Keratinocyte (primary cell): ENCODE results near the gene ACAN.

Source experiments
- EZH2 ChIP-seq: IDR thresholded peaks from one replicate; pipeline ENCODE4 v1.6.1; 2012; ENCODE audit warnings: inconsistent platforms, mild to moderate bottlenecking, low read length, moderate library complexity
- TF ChIP-seq, protein P1 (sequence below), 3 experiments: IDR thresholded peaks in 1 of 3; conservative IDR thresholded peaks in 1 of 3; optimal IDR thresholded peaks in 1 of 3; 2 replicates in 2 of 3; 3 replicates in 1 of 3; pipeline versions ENCODE3 to v1.5.1; 2011; ENCODE audit warnings: low read length in 3 of 3, mild to moderate bottlenecking in 3 of 3, moderate library complexity in 2 of 3, control low read depth in 1 of 3, inconsistent platforms in 1 of 3; ENCODE audit not compliant: insufficient read depth in 2 of 3; ENCODE audit errors: extremely low read depth in 1 of 3

GRCh38 chr15:88849376-88850072 lies 46.3 kb downstream of the ACAN start:
- TF ChIP-seq, protein P1, sequence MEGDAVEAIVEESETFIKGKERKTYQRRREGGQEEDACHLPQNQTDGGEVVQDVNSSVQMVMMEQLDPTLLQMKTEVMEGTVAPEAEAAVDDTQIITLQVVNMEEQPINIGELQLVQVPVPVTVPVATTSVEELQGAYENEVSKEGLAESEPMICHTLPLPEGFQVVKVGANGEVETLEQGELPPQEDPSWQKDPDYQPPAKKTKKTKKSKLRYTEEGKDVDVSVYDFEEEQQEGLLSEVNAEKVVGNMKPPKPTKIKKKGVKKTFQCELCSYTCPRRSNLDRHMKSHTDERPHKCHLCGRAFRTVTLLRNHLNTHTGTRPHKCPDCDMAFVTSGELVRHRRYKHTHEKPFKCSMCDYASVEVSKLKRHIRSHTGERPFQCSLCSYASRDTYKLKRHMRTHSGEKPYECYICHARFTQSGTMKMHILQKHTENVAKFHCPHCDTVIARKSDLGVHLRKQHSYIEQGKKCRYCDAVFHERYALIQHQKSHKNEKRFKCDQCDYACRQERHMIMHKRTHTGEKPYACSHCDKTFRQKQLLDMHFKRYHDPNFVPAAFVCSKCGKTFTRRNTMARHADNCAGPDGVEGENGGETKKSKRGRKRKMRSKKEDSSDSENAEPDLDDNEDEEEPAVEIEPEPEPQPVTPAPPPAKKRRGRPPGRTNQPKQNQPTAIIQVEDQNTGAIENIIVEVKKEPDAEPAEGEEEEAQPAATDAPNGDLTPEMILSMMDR (optimal IDR thresholded peaks at IDR 0.05 in 1 of 3, IDR thresholded peaks at IDR 0.05 in 1 of 3, conservative IDR thresholded peaks at IDR 0.05 in 1 of 3; ENCODE audit: extremely low read depth in 1 of 3, insufficient read depth in 2 of 3, low read length in 3 of 3) = no peak
- TF ChIP-seq EZH2 = no peak
